Measurements from ENCODE around the gene PADI2.
"Not testable (repeated sequence)": the region's sequence is repeated elsewhere in the genome, so short reads cannot be mapped to it uniquely, and the experiment has no call there.

The PADI2 gene

DNA sequence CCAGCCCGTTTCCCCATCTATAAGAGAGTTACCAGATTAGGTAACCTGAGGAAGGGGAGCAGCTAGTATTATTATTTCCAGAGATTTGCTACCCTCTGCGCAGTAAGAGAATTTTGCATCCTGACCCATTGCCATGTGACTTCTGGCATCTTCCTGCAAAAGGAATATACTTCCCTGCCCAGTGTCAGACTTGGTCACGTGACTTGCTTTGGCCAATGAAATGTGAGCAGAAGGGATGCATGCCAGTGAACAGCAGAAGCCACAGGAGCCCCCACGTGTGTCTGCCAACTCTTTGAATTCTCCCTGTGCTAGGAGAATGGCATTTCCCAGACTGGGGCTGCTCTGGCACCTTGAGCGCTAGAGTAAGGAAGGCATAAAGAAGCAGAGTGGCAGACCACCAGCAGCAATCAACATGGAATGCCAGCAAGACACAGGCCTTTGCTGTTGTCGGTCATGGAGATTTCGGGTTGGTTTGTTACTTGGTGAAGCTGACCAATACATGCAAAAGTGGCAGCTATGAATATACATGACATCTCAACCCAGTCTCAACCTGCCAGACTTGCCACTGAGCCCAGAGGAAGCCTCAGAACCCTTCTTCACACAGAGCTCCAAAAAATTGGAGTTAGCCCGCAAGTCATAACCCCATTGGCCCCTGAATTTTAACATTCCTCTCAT, 39.0 kb downstream of the PADI2 start:
- no peak for DNase-seq

DNA sequence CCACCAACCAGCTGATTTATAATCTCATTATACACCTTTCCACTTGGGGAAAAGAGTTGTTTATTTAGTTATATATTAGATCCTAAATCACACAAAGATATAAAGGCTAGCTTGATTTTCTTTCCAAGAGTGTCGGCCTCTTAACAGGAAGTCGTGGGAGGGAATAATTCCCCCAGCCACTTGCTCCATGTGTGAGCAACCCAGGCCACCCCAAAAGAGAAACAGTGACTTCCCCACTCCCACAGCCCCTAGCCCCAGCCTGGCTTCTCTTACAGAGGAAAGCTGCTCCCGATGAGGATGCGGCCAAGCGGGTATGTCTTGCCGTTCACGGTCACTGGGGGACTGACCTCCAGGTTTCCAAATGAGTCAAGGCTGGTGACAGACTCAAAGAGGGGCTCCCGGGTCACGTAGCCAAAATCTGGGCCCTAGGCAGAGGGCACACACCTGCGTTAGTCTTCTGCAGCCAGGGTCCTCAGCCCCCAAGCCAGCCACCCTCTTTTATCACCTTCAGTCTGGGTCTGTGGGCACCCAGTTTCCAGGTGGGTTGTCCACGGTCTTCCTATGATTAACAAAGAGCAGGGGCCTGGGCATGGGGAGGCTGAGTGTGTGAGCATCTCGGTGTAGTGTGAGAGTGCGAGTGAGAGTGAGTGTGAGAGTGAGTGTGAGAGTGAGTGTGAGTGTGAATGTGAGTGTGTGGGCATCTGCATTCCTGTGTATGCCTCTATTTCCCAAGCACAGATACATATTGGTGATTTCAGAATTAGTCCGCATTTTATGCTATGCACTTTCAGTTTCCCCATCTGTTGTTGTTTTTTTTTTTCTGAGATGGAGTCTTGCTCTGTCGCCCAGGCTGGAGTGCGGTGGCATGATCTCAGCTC, 40.0 kb downstream of the PADI2 start:
- no peak for DNase-seq

DNA sequence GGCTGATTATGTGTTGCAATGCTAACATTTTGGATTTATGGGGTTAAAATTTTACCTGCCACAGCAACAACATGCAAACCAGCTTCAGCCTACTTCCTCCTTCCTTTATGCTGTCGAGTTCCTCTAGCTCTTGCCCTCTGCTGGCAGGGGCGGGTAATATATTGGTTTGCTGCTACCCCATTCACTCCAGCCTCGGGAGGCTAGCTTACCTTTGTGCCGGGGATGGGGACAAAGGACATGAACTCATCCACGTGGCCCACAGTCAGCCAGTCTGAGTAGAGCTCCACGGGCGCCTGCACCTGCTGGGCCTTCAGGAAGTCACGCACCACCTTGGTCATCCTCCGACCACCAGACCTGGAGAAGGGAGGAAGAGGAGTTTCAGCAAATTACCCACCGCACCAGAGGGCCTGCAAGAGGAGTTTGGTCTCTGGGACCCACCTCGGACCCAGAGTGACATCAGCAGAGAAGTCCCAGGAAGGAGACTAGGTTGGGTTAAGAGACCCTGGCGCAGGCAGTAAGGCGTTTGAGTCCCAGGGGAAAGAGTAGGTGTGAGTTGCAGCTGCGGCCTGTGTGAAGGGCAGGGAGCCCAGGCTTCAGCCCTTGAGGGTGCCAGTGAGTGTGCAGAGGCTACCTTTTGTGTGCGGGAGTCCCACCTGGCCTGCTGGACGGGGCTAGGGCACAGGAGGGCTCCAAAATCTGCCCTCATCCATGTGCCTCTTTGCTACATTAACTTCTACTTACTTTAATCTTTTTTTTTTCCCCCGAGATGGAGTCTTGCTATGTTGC, 43.6 kb downstream of the PADI2 start:
- DNase-seq, result no peak

DNA sequence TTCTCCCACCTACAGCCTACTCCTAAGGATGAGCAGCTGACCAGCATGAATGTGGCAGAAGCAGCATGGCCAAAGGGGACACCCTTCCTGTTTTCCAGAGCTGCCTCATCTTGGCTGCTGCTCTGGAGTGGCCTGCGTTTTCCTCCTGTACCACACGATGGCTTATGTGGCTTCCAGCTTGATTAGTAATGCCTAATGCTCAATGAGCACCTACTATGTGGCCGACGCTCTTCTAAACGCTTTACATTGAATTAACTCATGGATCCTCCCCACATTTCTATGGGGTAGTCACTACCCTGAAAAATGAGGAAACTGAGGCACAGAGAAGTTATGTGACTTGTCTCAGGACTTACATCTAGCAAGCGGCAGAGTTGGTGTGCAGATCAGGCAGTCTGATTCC, 47.5 kb downstream of the PADI2 start:
- no peak for DNase-seq

DNA sequence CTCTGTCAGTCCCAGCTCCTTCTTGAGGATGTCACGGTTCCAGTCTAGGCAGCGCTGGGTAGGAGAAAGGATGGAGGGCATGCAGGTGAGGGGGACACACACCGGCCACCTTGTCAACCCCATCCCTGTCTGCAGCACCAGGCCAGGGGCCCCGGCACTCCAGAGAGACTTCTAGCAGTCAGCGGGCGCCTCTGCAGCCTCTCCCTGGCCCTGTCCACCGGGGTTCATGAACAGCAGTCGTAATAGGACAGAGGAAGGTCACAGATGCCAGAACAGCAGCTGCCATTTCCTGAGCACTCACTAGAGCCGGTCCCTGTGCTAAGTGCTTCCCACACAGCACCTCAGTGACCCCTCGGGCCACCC, 49.1 kb downstream of the PADI2 start:
- DNase-seq, result no peak

DNA sequence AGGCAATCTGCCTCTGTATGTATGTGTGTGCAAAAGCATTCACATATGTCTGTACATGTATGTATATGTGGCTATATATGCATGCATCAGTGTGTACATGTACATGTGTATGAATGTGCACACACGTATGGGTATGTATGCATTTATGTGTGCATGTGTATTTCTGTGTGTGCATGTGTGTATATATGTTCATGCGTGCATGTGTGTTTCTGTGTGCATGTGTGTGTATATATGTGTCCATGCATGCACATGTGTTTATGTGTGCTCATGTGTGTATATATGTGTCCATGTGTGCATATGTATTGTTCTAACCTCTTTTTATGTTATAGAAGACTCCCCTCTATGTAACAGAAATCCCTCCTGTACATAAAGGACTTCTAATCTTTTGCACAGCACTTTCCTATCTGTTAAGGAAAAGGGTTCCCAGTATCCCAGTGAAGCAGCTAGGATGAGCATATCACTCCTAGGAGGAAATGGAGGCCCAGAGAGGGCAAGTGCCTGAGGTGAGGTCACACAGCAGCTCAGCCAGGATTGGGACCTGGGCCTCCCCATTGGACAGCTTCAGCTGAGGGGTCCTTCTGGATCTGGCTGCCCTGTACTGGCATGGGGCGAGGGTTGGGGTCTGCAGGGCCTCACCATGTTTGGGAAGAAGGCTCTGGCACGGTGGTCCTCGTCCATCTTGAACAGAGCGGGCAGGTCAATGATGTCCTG, 49.6 kb downstream of the PADI2 start:
- no peak for DNase-seq

DNA sequence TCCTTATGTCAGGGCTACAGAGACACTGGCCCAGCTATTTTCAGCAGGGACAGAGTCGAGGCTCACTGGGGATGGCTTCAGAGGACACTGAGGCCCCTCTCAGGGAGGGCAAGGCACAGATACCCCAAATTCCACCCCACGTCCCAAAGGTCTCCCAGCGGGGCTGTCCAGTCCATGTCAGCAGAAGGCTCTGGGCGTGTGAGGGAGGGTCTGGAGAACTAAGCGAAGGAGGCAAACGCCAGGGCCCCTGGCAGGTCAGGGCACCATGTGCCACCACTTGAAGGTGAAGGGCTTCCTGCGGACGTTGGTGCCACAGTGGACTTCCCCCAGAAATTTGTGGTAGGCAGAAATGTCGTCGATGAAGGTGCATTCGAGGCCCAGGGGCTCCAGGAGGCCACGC, 50.5 kb downstream of the PADI2 start:
- no peak for DNase-seq

DNA sequence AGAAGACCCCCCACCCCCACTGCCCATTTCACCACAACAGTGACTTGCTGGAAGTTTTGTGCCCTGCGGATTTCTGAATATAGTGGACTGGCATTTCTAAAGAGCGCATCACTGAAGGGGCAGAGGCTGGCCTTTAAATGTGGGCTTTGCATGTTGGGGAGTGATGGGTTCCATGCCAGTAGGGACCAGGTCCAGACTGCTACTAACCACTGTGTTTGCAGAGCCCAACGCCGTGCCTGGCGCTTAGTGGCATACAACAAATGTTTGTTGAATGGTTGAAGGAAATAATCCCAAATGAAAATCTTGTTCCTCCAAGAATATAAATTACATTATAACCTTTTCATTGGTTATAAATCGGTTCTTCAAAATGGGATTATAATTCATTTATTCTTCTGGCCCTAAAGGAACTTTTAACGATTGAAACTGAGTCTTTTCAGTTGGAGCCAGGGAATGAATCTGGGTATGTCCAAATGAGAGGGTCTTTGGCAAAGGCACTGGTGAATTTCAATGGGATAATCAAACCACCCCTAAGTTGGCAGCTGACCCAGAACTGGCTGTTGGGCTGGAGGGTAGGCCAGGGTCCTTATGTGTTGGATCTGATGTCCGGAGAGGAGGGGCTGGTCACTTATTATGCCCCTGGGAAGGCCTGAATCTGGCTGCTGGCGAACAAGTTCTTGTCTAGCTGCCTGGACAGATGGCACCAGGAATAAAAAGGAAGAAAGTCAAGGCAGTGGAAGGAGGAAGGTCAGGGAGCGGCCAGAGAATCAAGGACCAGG, 51.6 kb downstream of the PADI2 start:
- DNase-seq, result no peak

DNA sequence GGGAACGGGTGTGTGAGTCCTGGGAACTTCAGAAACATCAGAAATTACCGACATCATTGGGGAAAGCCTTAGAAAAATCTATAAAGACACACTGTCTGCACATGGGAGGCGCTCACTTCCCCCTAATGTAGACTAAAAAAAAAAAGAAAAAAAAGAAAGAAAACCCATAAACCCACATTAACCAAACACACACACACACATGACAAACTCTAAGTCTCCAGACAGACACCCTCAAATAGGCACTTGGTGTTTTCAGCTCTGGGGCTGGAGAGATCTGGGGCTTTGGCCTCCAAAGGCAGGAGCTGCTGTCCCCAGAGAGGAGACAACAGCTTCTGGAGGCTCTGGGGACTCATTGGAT, 52.2 kb downstream of the PADI2 start:
- DNase-seq, result no peak

DNA sequence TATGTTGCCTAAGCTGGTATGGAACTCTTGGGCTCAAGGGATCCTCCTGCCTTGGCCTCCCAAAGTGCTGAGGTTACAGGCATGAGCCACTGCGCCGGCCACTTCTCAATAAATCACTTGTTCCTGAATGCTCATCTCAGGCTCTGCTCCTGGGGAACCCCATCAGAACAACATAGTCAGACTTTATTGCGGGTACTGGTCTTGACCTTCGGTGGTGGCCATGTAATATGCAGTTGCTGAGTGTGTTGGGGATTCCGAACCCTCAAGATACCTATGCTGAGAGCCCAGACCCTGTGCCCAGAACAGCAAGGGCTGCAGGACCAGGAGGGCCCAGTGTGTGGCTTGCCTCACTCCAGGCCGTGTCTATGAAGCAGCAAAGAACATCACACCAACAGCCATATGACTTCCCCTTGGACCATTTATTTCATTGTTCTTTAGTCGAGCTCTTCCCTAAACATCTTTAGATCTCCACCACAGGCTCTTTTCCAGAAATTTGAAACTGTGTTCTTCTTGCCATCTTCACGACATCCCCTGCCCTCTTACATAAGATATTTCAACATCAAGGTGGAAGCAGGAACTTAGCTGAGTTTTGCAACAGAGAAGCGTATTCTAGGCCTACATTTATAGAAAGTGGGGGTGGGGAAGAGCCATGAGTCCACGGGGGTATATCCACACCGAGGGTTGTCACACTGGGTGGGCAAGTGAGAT, 52.7 kb downstream of the PADI2 start:
- no peak for DNase-seq

DNA sequence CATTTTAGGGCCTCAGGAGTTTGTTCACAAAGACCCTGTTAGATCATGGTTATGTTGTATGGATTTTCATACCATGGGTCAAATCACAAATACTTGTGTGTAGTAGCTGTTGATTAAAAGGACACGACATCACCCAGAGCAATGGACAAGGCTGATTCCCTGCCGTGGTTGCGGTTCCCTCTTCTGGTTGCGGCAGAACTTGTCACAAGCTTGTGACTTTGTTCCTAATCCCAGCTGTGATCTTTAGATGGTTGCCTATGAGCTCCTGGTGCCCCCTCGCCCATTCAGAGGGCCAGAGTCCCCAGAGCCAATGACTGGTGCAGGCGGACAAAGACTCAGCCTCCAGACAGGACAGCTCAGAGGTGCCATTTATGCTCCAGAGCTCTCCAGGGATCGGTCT, 53.6 kb downstream of the PADI2 start:
- no peak for DNase-seq

DNA sequence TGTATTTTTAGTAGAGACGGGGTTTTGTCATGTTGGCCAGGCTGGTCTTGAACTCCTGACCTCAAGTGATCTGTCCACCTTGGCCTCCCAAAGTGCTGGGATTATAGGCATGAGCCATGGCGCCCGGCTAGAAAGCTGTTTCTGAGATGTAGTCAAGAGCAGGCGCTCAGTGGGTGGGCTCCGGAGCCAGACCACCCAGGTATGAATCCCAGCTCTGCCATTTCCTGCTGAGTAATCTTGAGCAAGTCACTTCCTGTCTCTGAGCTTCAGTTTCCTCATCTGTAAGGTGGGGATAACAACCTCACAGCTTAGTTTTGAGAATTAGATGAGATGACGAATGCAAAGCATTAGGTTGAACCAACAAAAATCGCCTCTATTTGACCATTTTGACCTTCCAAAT, 56.5 kb downstream of the PADI2 start:
- DNase-seq, result not testable (repeated sequence)

DNA sequence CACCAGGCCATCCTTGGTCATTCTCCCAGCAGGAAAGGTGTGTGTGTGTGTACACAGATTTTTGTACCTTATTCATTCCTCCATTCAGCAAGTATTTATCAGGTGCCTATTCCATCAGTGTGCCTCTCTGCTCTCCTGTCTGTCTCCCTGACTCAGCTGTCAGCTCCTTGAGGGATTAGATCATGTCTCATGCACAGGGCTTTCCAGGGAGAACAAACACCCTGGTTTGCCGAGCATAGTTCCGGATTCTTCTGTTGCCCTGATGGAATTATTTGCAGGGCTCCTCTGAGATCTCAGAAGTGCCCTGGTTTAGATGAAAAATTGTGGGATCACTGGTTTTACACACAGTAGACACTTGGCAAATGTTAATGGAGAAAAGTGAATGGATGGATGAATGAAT, 57.4 kb downstream of the PADI2 start:
- DNase-seq, result no peak

DNA sequence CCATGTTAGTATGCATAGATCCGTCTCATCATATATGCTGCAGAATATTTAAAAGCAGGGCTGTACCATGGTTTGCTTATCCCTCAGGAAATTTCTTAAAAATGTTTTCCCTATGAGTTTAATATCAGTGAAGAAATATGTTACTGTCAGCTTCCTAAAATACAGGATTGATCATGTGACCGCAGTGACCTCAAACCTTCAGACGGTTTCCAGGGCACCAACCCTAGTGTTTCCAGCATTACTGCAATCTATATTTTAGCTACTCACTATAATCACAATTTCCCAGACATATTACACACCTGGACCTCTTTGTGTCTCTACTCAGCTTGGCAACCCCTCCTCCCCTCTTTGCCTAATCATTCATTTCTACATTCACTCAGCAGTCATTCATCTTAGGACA, 57.8 kb downstream of the PADI2 start:
- no peak for DNase-seq

DNA sequence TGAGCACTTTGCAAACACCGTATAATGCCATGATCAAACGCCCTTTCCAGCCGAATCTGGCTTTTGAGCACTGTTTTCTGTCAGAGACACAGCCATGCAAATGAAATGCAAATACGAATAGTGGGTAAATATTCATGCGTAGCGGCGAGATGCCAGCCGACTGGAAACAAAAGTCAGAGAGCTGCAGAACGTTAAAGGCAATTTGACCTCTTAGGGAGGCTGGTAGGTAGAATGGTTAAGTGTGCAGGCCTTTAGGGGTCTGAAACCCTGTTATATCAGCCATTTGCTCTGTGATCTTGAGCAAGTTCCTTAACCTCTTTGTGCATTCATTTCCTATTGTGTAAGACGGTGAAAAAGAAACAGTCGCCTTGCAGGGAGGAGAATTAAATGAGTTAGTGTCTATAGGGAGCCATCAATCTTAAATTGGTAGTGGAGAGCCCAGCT, 58.9 kb downstream of the PADI2 start:
- no peak for DNase-seq

DNA sequence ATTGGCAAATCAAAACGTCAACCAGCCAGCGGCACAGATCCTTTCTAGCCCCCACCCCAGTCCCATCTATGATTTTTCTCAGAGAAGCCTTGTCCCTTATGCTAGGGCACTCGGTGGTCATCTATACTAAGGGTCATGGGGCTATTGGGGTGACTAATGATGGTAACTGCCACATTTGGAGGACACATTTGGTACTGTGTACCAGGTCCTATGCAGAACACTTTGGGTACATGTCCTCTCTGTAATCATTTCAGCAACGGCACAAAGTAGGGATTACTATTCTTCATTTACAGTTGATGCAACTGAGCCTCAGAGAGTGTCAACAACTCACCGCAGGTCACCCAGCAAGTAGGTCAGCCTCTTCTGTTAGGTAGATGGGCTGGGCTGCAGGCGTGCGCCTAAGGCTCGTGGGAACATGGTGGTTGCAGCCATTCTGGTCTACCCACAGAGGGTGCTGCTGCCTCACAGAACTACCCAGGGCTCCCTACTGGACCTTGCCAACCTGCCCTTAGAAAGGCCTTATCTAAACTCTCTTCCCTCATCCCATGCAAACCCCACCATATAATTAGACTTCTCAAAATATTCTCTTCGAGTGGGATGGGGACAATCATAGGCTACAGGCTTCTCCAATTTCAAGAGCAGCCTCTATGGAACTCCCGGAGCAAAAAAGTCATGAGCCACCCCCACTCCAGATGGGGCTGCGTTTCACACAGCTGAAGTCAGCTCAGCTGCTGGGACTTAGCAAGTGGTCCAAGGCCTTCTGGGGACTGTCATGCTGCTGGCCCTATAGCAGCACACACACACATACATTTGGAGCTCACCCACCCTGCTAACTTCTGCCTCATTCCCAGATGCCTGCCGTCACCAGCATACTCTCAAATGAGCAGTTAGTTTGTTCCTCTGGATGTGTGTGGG, 59.6 kb downstream of the PADI2 start:
- DNase-seq, result no peak

DNA sequence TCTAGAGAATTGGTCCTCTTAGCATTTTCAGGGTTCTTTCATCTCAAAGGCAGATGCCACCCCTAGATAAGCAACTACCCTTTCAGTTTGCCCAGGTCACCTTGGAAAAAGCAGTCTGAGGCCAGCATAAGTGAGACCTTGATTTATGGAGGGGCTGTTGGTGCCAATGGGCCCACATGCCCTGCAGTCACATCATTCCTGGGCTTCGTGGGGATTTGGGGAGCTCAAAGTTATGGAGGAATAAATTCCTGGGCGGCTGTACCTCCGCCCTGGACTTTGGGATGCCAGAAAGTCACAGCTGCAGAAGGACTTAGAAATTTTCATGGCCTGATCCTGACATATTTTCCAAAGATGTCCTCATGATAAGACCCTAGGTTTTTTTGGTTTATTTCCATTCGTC, 62.7 kb downstream of the PADI2 start:
- DNase-seq, result no peak

DNA sequence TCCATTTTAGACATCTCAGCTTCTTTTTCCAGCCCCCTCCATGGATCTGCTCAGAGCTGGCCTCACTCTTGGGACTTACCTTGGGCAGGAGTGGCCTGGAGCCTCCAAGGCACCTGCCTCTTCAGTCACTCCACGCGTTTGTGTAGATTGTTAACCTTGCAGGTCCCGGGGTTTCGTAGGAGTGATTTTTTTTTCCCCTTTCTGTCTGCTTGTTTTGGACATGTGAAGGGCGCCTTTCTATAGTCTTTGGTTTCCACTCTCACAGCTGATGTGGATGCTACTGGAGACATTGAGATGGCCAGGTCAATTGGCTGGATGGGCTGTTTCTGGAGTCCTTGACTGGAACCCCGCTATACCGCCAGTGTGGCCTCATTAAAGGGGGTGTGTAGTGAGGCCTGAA, 63.5 kb downstream of the PADI2 start:
- no peak for DNase-seq

DNA sequence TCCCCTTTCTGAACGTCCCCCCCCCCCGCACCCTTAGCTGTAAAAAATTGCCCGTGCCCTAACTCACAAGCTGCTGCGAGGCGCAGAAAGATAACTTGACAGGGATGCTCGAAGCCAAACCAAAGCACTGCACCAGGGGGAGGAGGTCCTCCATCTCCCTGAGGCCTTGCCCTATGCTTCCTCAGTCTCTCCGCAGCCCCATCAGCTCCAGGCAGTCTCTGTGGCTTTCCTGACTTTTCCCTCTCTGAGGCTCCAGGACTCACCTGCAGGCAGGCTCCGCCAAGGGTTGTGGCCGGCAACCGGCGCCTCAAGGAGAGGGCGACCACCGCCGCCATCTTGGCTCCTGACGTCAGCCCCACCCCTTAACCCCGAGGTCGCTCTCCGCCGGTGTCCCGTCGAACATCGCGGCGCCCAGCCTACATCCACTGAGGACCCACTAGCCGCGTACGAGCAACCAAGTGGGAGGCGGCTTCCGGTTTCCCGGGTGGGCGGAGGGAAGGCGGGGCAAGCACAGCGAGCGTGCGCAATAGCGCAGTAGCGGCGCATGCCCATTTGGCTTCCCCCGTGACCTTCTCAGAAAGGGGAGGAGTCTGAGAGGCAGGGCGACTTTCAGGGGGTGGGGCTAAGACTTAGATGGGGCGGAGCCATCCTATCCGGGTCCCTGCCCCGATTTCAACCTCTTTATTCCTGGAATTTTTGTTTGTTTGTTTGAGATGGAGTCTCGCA, 65.4 kb downstream of the PADI2 start, which contains the start of gene SDHB:
Gene SDHB (minus strand): TSS at position 348 of the 726 bp plus-strand sequence. CDS start 13 bp downstream, at position 335.
- peak; percentile 92 for DNase-seq
